Measurements from ENCODE around the gene RTL10.
"Not testable (repeated sequence)": the region's sequence is repeated elsewhere in the genome, so short reads cannot be mapped to it uniquely, and the experiment has no call there.

Gene RTL10

DNA sequence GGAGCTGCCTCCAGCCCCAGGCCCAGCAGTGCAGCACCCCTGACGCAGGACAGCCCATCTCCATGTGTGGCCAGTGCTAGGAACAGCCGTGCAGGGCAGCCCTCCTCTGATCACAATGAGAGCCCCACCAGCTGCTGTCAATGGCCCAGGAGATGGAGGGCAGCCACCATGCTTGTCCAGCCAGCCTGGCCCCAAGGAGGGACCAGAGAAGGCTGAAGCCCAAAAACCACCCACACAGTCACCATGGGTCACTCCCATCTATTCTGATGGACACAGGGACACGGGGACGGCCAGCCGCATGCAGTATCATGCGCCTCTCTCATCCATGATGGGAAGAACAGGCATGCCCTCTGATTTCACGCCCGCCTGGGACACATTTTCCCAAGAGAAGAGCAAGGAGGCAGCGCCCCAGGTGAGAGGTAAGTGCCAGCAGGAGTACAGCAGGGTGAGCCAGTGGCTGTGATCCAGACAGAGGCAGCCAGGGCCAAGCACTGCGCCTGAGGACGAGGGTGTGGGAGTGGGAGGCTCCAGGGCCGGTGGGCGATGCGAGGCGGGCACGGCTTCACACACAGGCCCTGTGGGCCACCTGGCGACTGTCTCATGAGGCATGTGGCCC is 33.6 kb upstream of the RTL10 start:
- TF ChIP-seq, protein P1, sequence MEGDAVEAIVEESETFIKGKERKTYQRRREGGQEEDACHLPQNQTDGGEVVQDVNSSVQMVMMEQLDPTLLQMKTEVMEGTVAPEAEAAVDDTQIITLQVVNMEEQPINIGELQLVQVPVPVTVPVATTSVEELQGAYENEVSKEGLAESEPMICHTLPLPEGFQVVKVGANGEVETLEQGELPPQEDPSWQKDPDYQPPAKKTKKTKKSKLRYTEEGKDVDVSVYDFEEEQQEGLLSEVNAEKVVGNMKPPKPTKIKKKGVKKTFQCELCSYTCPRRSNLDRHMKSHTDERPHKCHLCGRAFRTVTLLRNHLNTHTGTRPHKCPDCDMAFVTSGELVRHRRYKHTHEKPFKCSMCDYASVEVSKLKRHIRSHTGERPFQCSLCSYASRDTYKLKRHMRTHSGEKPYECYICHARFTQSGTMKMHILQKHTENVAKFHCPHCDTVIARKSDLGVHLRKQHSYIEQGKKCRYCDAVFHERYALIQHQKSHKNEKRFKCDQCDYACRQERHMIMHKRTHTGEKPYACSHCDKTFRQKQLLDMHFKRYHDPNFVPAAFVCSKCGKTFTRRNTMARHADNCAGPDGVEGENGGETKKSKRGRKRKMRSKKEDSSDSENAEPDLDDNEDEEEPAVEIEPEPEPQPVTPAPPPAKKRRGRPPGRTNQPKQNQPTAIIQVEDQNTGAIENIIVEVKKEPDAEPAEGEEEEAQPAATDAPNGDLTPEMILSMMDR (conservative IDR thresholded peaks at IDR 0.05; ENCODE audit: low read length), result no peak
- no peak overlapping the region for H3K4me3 ChIP-seq (ENCODE audit: low read length)
- DNase-seq (ENCODE audit: low read depth), result no peak

GRCh38 chr22:19887256-19887985 is 32.7 kb upstream of the RTL10 start:
- no peak for DNase-seq (ENCODE audit: low read depth)

GRCh38 chr22:19886605-19887255 is 32.1 kb upstream of the RTL10 start:
- peak; percentile 92 for DNase-seq (ENCODE audit: low read depth)
- TF ChIP-seq, protein P1 (conservative IDR thresholded peaks at IDR 0.05; ENCODE audit: low read length), result no peak
- no peak overlapping the region for H3K4me3 ChIP-seq (ENCODE audit: low read length)

More at GRCh38 chr22:19887256-19887985, 32.7 kb upstream of the RTL10 start:
- TF ChIP-seq, protein P1 (conservative IDR thresholded peaks at IDR 0.05; ENCODE audit: low read length), result no peak
- H3K4me3 ChIP-seq (ENCODE audit: low read length), result no peak overlapping the region

DNA sequence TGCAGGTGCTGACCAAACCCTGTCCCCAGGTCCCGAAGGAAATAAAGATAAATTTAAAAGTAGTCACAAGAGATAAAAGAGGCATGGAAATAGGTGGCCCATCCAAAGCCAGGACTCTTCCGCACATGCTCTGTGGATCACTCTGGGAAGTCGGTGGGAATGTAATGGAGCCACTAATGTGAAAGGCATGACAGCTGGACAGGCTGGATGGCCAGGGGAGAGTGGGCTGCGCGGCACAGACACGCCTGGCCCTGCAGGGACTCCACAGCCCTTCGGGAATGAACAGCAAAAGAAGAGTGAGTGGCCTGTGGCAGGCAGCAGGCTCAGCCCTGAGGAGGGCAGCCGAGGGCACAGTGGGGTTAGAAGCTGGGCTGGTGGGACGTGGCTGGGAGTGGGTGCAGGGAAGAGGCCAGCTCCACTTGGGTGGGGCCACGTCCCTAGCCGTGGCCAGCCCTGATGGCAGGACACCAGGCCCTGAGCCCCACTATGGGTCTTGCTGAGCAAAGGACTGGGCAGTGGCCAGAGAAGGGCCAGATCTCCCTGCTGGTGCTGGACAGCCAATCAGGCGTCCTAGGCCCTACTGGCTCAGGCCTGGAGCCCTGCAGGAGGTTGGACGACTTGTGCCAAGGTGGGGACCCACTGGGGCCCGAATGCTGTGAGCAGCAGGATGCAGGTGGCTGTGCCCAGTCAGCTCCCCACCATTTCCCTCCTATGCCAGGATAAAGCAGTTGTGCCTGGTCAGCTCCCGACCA is 31.3 kb upstream of the RTL10 start:
- H3K4me3 ChIP-seq (ENCODE audit: low read length), result no peak overlapping the region
- TF ChIP-seq, protein P1 (conservative IDR thresholded peaks at IDR 0.05; ENCODE audit: low read length), result no peak
- DNase-seq (ENCODE audit: low read depth), result peak; percentile 37

- TF ChIP-seq, protein P1 (conservative IDR thresholded peaks at IDR 0.05; ENCODE audit: low read length), result no peak
- DNase-seq (ENCODE audit: low read depth), result peak; percentile 77
Measured at GRCh38 chr22:19884954-19885751, 30.5 kb upstream of the RTL10 start.

DNA sequence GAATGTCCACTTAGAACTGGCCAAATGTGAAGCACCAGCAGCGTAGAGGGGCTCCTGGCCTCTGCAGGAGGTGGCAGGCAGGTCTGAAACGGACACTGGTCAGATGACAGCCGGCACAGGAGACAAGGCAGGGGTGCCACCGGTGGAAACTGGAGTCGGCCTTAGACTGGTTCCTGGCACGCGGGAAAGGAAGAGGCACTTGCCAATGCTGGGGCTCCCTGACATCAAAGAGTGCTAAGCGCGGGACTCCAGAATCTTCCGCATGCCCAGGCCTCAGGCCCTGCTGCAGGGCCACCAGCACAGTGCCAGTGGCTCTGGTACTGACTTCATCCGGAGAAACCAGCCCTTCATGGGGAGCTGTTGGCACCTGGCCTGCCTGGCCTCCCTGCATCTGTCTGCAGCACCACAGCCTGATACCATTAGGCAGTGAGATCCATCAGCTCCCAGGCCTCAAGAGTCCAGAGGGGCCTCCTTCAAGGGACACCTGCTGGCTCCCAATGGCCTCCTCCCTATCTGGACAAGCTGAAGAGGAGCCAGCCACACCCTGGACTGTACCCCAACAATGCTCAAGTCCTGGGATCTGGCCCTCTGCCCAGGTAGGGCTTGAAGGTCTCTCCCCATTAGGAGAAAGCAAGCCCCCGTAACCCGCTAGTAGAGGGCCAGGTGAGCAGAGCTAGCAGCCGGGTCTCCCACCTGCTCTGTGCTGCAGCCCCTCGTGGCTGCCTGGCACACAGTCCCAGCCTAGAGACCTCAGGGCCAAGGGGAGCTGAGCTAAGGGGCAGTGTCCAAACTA is 29.7 kb upstream of the RTL10 start:
- no peak overlapping the region for H3K4me3 ChIP-seq (ENCODE audit: low read length)
- DNase-seq (ENCODE audit: low read depth), result peak; percentile 38
- TF ChIP-seq, protein P1 (conservative IDR thresholded peaks at IDR 0.05; ENCODE audit: low read length), result no peak

More at GRCh38 chr22:19884954-19885751, 30.5 kb upstream of the RTL10 start:
- no peak overlapping the region for H3K4me3 ChIP-seq (ENCODE audit: low read length)

GRCh38 chr22:19883446-19883845 is 28.8 kb upstream of the RTL10 start:
- not testable (repeated sequence) for H3K4me3 ChIP-seq (ENCODE audit: low read length); DNase-seq (ENCODE audit: low read depth)

All from AG10803 (cell line).